ENCODE measurements around the gene MICB. TPM values are rescaled to one million over a fixed set of nuclear protein-coding genes. Genes with fewer than 3 reads are reported as not detected.

MICB gene
- total and polyA plus RNA-seq, 2 of the 8 experiments (the other 6 are each of a cell fraction or from before 2014, with no cell fraction given) = 16.2 to 25.3 TPM

DNA sequence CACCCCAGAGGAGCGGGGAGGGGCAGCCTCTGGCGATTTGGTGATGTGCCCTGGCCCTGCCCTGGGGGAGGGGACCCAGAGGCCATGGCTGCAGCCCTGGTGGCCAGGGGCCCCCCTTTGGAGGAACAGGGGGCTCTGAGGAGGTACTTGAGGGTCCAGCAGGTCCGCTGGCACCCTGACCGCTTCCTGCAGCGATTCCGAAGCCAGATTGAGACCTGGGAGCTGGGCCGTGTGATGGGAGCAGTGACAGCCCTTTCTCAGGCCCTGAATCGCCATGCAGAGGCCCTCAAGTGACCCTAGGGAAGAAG lies 60.3 kb downstream of the MICB start:
- Histone ChIP-seq H2BK120ac (replicated peaks; ENCODE audit: low read depth, low read length) (no peak overlapping the region), H2BK12ac (ENCODE audit: low read depth, low read length) (no peak overlapping the region), H3K4ac (replicated peaks; ENCODE audit: insufficient read length, low read depth, low read length) (no peak overlapping the region), H2AK5ac (ENCODE audit: low read depth, low read length) (no peak overlapping the region), H3K4me3 (ENCODE audit: extremely low read depth in 1 of 4, insufficient read depth in 2 of 4, low read depth in 3 of 4, low read length in 4 of 4) (no peak overlapping the region), H4K8ac (ENCODE audit: extremely low read depth, insufficient read depth, low read length) (no peak overlapping the region), H3K79me2 (ENCODE audit: control insufficient read depth in 1 of 2, insufficient read depth in 2 of 2, low read length in 2 of 2) (no peaks in the 10 kb centered on the region), H3K9me3 (ENCODE audit: insufficient read depth in 2 of 2, low read depth in 1 of 2, low read length in 1 of 2) (no peaks in the 10 kb centered on the region), H3K56ac (replicated peaks; ENCODE audit: insufficient read length, low read depth, low read length) (no peak overlapping the region), H2BK5ac (ENCODE audit: low read depth, low read length) (no peak overlapping the region), H3K14ac (ENCODE audit: insufficient read length) (no peak overlapping the region), H4K5ac (ENCODE audit: insufficient read length, low read depth, low read length) (no peak overlapping the region), H3K23ac (ENCODE audit: insufficient read length) (no peak overlapping the region), H3K27ac (ENCODE audit: low read depth, low read length) (no peak overlapping the region), H4K91ac (replicated peaks; ENCODE audit: insufficient read length, low read length) (no peak overlapping the region), H3K18ac (ENCODE audit: extremely low read depth, low read length) (no peak overlapping the region), H3K23me2 (ENCODE audit: low read depth, low read length) (no peaks in the 10 kb centered on the region), H3K4me2 (ENCODE audit: insufficient read depth in 1 of 2, low read depth in 2 of 2, low read length in 2 of 2) (no peak overlapping the region), H3K27me3 (replicated peaks in 1 of 4; ENCODE audit: control insufficient read depth in 3 of 4, extremely low read depth in 1 of 4, insufficient read depth in 3 of 4, low read length in 3 of 4) (no peaks in the 10 kb centered on the region), H2BK20ac (ENCODE audit: low read length) (no peak overlapping the region), H4K20me1 (replicated peaks in 1 of 2; ENCODE audit: control insufficient read depth in 1 of 2, insufficient read depth in 2 of 2, low read length in 2 of 2) (no peaks in the 10 kb centered on the region), H3K4me1 (replicated peaks in 1 of 4; ENCODE audit: control insufficient read depth in 3 of 4, insufficient read depth in 4 of 4, low read length in 3 of 4) (no peaks in the 10 kb centered on the region), H2BK15ac (ENCODE audit: low read length) (no peak overlapping the region), H3K36me3 (ENCODE audit: control insufficient read depth in 2 of 4, insufficient read depth in 4 of 4, low read length in 3 of 4) (peaks cover 2 to 15% (median 5%) of the 10 kb centered on the region in 4 experiments; a peak in 5 of 8 replicates), H2AFZ (ENCODE audit: low read length) (no peak overlapping the region), H3K79me1 (ENCODE audit: low read depth, low read length) (no peaks in the 10 kb centered on the region), H3K9ac (replicated peaks in 1 of 4; ENCODE audit: extremely low read depth in 1 of 4, low read depth in 3 of 4, low read length in 3 of 4) (no peak overlapping the region)
- ChIA-PET POLR2A (ENCODE audit: partially characterized antibody) (interaction anchor here (2.2 to 10.9 kb wide), 4 partner anchors 9 to 20 kb away, joined by 10 to 110 read pairs (median 20); partner anchors contain the start of genes DDX39B, LTB and TNF), CTCF (ENCODE audit: partially characterized antibody) (interaction anchor here (2.1 to 24.7 kb wide), 4 partner anchors 22 to 43 kb away, joined by 6 to 613 read pairs (median 17); partner anchors contain the start of genes LST1, LTB and NCR3)
- DNase-seq (ENCODE audit: low read depth in 1 of 2, low spot score in 2 of 2) = no peak
- no peak for TF ChIP-seq NRF1 (IDR thresholded peaks at IDR 0.05; ENCODE audit: low read depth, low read length)
- TF ChIP-seq ZNF274 (IDR thresholded peaks at IDR 0.05; ENCODE audit: borderline replicate concordance, extremely low read depth, low read length) = no peak
- no peak for TF ChIP-seq JUND (IDR thresholded peaks at IDR 0.05; ENCODE audit: low read length)
- TF ChIP-seq GTF2F1 (IDR thresholded peaks at IDR 0.05; ENCODE audit: borderline replicate concordance, low read depth, low read length) = no peak
- no peak for TF ChIP-seq POLR2A (IDR thresholded peaks at IDR 0.05; ENCODE audit: control extremely low read depth in 1 of 2, low read depth in 2 of 2, low read length in 2 of 2)
- FAIRE-seq = no peak
- 96% methylated on average over 5 of the region's 8 CpGs; no CpG with 5 or more reads in 1 of the 2 experiments for WGBS, 2 experiments (ENCODE audit: extremely low coverage in 1 of 2, insufficient coverage in 1 of 2, insufficient read length in 1 of 2, insufficient replicate concordance in 2 of 2, low coverage in 1 of 2, low lambda C conversion rate in 2 of 2, missing lambda C conversion rate in 1 of 2)
